ENCODE data around the gene ITGB7. TPM values are rescaled to one million over a fixed set of nuclear protein-coding genes. Genes with fewer than 3 reads are reported as not detected.
"Not testable (repeated sequence)": the region's sequence is repeated elsewhere in the genome, so short reads cannot be mapped to it uniquely, and the experiment has no call there.

ITGB7 gene
- polyA plus RNA-seq, 1 experiment, result 0.63 TPM

DNA sequence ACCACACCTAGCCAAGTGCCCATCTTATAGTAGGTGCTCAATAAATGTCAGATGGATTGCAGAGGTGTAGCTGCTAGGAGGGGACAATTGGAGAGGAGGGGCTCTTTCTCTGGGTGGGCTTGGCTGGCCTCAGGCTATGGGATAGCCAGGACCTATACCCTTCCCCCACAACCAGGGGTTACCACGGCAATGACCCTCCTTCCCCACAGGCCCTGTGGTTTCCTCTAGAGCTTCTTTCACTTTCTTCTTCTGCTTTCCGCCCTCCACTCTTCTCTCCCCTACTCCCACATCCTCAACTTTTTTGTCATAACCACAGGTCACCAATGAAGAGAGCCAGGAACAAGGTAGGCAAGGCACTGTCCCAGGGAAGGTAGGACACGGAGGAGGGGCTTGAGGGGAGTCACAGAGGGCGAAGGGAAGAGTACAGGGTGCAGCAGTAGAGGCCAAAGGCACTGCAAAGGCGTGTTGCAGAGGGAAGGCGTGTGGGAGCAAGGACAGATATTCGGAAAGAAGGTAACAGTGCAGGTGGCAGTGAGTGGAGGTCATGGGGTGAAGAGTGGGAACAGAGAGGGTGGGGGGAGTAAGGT lies 1.9 kb upstream of the ITGB7 start:
- POLR2A ChIA-PET, result no interaction called here
- CTCF ChIA-PET, result interaction anchor here (1.1 to 13.1 kb wide), 7 partner anchors 10 to 112 kb away, joined by 3 to 240 read pairs (median 6); partner anchors contain the start of gene AAAS
- H3K27me3 ChIP-seq (ENCODE audit: control insufficient read depth, insufficient read depth, low read length), result no peaks in the 10 kb centered on the region
- no peak for DNase-seq (ENCODE audit: low read depth)
- TF ChIP-seq, protein P1, sequence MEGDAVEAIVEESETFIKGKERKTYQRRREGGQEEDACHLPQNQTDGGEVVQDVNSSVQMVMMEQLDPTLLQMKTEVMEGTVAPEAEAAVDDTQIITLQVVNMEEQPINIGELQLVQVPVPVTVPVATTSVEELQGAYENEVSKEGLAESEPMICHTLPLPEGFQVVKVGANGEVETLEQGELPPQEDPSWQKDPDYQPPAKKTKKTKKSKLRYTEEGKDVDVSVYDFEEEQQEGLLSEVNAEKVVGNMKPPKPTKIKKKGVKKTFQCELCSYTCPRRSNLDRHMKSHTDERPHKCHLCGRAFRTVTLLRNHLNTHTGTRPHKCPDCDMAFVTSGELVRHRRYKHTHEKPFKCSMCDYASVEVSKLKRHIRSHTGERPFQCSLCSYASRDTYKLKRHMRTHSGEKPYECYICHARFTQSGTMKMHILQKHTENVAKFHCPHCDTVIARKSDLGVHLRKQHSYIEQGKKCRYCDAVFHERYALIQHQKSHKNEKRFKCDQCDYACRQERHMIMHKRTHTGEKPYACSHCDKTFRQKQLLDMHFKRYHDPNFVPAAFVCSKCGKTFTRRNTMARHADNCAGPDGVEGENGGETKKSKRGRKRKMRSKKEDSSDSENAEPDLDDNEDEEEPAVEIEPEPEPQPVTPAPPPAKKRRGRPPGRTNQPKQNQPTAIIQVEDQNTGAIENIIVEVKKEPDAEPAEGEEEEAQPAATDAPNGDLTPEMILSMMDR (IDR thresholded peaks at IDR 0.05; ENCODE audit: insufficient read depth, low read depth, low read length), result no peak
- H3K36me3 ChIP-seq (ENCODE audit: control insufficient read depth, insufficient read depth, low read length), result peaks cover 32% of the 10 kb centered on the region
- no peak overlapping the region for H3K4me3 ChIP-seq (ENCODE audit: low read depth, low read length)

DNA sequence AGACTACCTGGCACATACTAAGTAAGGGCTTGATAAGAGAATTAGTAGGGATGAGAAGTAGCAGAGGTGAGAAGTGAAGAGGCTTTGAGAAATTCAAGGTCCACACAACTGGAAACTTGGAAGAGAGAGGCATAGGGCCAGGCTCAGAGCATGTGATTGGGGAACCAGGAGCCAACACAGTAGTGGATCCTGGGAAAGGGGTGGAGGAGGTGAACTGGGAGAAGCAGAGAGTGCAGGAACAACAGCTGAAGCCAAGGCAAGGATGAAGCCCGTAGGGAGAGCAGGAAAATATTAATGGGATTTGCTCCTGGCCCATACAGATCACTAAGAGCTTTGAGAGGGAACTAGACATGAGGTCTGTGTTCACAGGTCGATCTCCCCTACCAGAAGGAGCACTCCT lies 1.4 kb upstream of the ITGB7 start:
- TF ChIP-seq, protein P1 (IDR thresholded peaks at IDR 0.05; ENCODE audit: insufficient read depth, low read depth, low read length), result no peak
- DNase-seq (ENCODE audit: low read depth), result no peak
- Histone ChIP-seq H3K27me3 (ENCODE audit: control insufficient read depth, insufficient read depth, low read length) (no peaks in the 10 kb centered on the region), H3K36me3 (ENCODE audit: control insufficient read depth, insufficient read depth, low read length) (peaks cover 26% of the 10 kb centered on the region), H3K4me3 (ENCODE audit: low read depth, low read length) (no peak overlapping the region)
- POLR2A ChIA-PET, result no interaction called here
- CTCF ChIA-PET, result interaction anchor here (0.8 to 13.1 kb wide), 7 partner anchors 9 to 113 kb away, joined by 3 to 240 read pairs (median 4); partner anchors contain the start of gene AAAS

DNA sequence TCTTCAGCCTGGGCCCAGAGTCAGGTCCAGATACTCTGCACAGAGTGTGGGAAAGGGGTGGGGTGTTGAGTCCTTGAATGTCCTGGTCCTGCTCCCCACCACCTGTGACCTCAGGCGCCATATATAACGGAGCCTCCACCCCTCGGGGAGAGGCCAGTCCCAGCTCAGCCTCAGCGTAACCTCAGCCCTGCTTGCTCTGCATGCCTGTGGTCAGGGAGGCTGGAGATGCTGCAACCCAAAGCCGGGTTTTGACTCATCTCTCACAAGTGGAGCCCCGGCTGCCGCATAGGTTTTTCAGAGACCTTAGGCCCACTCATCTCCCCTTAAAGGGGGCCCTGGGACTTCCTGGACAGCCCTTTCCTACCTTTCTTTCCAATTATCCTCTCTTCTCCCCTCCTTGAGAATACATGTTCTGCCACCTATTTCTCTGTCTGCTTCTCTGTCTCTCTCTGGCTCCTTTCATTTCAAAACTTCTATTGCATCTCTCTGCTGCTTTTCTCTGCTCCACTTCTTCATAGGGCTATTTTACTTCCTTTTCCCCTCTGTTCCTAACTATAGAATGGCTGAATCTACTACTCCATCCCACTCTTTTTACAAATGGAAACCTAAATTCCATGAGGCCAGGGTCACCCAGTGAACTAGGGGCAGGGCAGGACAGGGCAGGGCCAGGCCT lies 1.2 kb downstream of the ITGB7 start:
- no peak for DNase-seq (ENCODE audit: low read depth)
- Histone ChIP-seq H3K27me3 (ENCODE audit: control insufficient read depth, insufficient read depth, low read length) (no peaks in the 10 kb centered on the region), H3K36me3 (ENCODE audit: control insufficient read depth, insufficient read depth, low read length) (peaks cover 5% of the 10 kb centered on the region), H3K4me3 (ENCODE audit: low read depth, low read length) (no peak overlapping the region)
- TF ChIP-seq, protein P1 (IDR thresholded peaks at IDR 0.05; ENCODE audit: insufficient read depth, low read depth, low read length), result no peak
- POLR2A ChIA-PET, result no interaction called here
- CTCF ChIA-PET, result interaction anchor here (0.7 to 2.1 kb wide), 4 partner anchors 8 to 116 kb away, joined by 3 to 6 read pairs (median 4); partner anchors contain the start of gene MYG1

DNA sequence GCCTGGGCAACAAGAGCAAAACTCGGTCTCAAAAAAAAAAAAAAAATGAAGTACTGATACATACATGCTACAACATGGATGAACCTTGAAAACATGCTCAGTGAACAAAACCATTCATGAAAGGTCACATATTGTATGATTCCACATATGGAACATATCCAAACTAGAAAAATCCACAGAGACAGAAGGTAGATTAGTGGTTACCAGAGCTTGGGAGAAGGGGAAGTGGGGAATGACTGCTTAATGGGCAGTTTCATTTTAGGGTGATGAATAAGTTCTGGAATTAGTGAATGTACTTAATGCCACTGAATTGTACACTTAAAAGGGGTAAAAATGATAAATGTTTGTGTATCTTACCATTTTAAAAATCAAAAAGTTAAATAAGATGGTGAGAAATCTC lies 2.7 kb downstream of the ITGB7 start:
- Histone ChIP-seq H3K36me3 (ENCODE audit: control insufficient read depth, insufficient read depth, low read length) (peaks cover 1% of the 10 kb centered on the region), H3K27me3 (ENCODE audit: control insufficient read depth, insufficient read depth, low read length) (no peaks in the 10 kb centered on the region), H3K4me3 (ENCODE audit: low read depth, low read length) (no peak overlapping the region)
- TF ChIP-seq, protein P1 (IDR thresholded peaks at IDR 0.05; ENCODE audit: insufficient read depth, low read depth, low read length), result no peak
- CTCF ChIA-PET, result interaction anchor here (0.9 to 1.6 kb wide), 3 partner anchors 9 to 138 kb away, joined by 3 to 5 read pairs (median 3); no protein-coding TSS in a partner anchor
- POLR2A ChIA-PET, result no interaction called here
- no peak for DNase-seq (ENCODE audit: low read depth)

DNA sequence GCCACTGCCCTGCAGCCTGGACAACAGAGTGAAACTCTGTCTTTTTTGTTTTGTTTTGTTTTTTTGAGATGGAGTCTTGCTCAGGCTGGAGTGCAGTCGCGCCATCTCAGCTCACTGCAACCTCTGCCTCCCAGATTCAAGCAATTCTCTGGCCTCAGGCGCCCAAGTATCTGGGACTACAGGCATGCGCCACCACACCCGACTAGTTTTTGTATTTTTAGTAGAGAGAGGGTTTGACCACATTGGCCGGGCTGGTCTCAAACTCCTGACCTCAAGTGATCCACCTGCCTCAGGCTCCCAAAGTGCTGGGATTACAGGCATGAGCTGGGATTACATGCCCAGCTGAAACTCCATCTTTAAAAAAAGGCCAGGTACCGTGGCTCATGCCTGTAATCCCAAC lies 4.7 kb downstream of the ITGB7 start:
- H3K36me3 ChIP-seq (ENCODE audit: control insufficient read depth, insufficient read depth, low read length); POLR2A ChIA-PET: not testable (repeated sequence)
- CTCF ChIA-PET, result interaction anchor here (0.8 to 1.6 kb wide), 5 partner anchors 12 to 142 kb away, joined by 3 to 7 read pairs (median 3); a partner anchor contains a TSS

More for the DNA sequence above, 4.7 kb downstream of the ITGB7 start:
- DNase-seq (ENCODE audit: low read depth); H3K27me3 ChIP-seq (ENCODE audit: control insufficient read depth, insufficient read depth, low read length); H3K4me3 ChIP-seq (ENCODE audit: low read depth, low read length): not testable (repeated sequence)
